Measurements from ENCODE around the gene KIAA0825. TPM values are rescaled to one million over a fixed set of nuclear protein-coding genes. Genes with fewer than 3 reads are reported as not detected.
"Not testable (repeated sequence)": the region's sequence is repeated elsewhere in the genome, so short reads cannot be mapped to it uniquely, and the experiment has no call there.

The KIAA0825 gene
- total and polyA plus RNA-seq, 3 experiments from 2014 or later: 1.4 to 1.7 (median 1.5) TPM

DNA sequence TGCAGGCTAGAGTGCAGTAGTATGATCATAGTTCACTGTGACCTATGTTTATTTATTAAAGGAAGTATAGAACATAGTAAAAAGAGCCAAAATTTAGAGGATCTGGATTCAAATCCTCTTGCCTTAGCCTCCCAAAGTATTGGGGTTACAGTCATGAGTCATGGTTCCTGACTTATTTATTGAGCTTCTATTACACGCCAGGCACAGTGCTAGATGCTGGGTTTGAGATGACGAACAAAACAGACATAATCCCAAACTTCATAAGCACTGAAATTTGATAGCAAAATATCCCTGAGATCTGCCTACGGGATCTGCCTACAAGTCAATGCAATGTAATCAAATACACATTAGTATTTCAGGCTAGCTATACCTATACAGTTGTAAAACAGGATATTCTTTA, 2.5 kb downstream of the KIAA0825 start:
- Mint-ChIP-seq H3K27ac (no peak overlapping the region), H3K4me3 (peak overlapping the region in 4 of 7 donors; percentile 39 to 71 (median 54)), H3K4me1 (peaks cover 42 to 75% (median 56%) of the 10 kb centered on the region in 3 donors), H3K36me3 (peaks cover 0 to 14% (median 5%) of the 10 kb centered on the region in 3 donors), H3K9me3 (no peaks in the 10 kb centered on the region), H3K27me3 (no peaks in the 10 kb centered on the region)
- ChIA-PET POLR2A (no interaction called here), CTCF (no interaction called here)
- Histone ChIP-seq H3K27ac (ENCODE audit: low read depth, low read length) (no peak overlapping the region), H3K27me3 (ENCODE audit: insufficient read depth, low read length, poor library complexity, severe bottlenecking) (no peaks in the 10 kb centered on the region), H3K4me3 (ENCODE audit: low read length) (no peak overlapping the region), H3K36me3 (ENCODE audit: insufficient read depth, low read length) (no peaks in the 10 kb centered on the region), H3K9me3 (ENCODE audit: low read length) (no peaks in the 10 kb centered on the region), H3K4me1 (ENCODE audit: insufficient read depth, low read length) (peaks cover 19% of the 10 kb centered on the region)
- no peak for DNase-seq

DNA sequence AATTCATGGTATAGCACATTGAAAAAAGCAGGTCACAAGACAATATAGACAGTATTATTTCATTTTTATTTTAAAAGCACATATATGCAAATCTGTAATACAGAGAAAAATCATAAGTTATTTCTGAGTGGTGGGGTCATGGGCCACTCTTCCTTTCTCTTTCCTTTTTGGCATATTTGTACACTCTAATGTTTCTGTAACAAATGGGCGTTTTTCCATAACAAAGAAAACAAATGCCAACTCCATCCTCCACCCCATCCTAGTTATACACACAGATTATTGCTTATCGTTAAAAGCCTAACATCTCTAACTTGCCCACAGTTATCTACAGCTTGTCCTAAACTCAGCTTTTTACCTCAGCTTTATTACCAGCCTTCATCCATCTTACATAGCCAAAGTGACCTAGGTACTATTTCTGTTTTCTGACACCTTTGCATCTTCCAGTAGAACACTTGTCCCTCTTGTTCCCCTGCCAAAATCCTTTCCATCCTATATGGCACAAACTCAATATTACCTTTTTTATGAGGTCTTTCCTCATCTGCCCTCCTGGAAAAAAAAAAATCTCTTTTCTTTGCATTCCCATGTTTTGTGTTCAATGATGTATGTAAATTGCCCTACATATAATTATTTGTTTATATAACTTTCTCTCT, 4.1 kb downstream of the KIAA0825 start:
- Mint-ChIP-seq H3K9me3 (no peaks in the 10 kb centered on the region), H3K27ac (peak overlapping the region in 1 of 8 donors; percentile 2), H3K36me3 (peaks cover 0 to 14% (median 5%) of the 10 kb centered on the region in 3 donors), H3K27me3 (no peaks in the 10 kb centered on the region), H3K4me3 (peak overlapping the region in 2 of 7 donors; percentile 1 to 3), H3K4me1 (peaks cover 37 to 68% (median 48%) of the 10 kb centered on the region in 3 donors)
- Histone ChIP-seq H3K27ac (ENCODE audit: low read depth, low read length) (no peak overlapping the region), H3K4me1 (ENCODE audit: insufficient read depth, low read length) (peaks cover 11% of the 10 kb centered on the region), H3K36me3 (ENCODE audit: insufficient read depth, low read length) (no peaks in the 10 kb centered on the region), H3K9me3 (ENCODE audit: low read length) (no peaks in the 10 kb centered on the region), H3K4me3 (ENCODE audit: low read length) (no peak overlapping the region), H3K27me3 (ENCODE audit: insufficient read depth, low read length, poor library complexity, severe bottlenecking) (no peaks in the 10 kb centered on the region)
- no peak for DNase-seq
- CTCF ChIA-PET: no interaction called here
- POLR2A ChIA-PET: no interaction called here

DNA sequence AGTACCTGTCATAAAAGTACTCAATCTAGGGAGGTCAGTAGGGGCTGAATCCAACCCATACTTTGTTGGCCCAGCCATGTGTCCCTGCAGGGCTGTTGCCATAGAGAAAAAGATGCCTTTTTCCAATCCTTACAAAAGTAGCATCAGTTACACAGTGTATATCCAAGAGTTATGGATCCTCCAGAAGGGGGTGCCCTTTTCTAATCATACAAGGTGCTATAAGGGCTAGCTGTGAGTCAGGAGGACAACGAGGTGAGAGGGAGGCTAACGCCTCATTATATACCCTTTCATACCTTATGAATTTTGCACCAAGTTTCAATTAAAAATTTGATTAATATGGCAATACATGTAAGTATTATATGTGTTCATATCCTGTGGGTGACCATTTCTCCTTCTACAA, 4.8 kb downstream of the KIAA0825 start:
- no peaks in the 10 kb centered on the region for H3K27me3 ChIP-seq (ENCODE audit: insufficient read depth, low read length, poor library complexity, severe bottlenecking)
- H3K27me3 Mint-ChIP-seq: no peaks in the 10 kb centered on the region
- no peak for DNase-seq
- H3K27ac ChIP-seq (ENCODE audit: low read depth, low read length): no peak overlapping the region
- no peaks in the 10 kb centered on the region for H3K9me3 ChIP-seq (ENCODE audit: low read length)
- H3K27ac Mint-ChIP-seq: peak overlapping the region in 2 of 8 donors; percentile 17 to 41
- ChIA-PET POLR2A (no interaction called here), CTCF (no interaction called here)
- H3K4me3 Mint-ChIP-seq: no peak overlapping the region
- H3K36me3 Mint-ChIP-seq: peaks cover 0 to 7% (median 5%) of the 10 kb centered on the region in 3 donors
- H3K4me3 ChIP-seq (ENCODE audit: low read length): no peak overlapping the region
- H3K36me3 ChIP-seq (ENCODE audit: insufficient read depth, low read length): no peaks in the 10 kb centered on the region
- H3K4me1 Mint-ChIP-seq: peaks cover 35 to 64% (median 44%) of the 10 kb centered on the region in 3 donors
- H3K9me3 Mint-ChIP-seq: no peaks in the 10 kb centered on the region
- H3K4me1 ChIP-seq (ENCODE audit: insufficient read depth, low read length): peaks cover 10% of the 10 kb centered on the region

DNA sequence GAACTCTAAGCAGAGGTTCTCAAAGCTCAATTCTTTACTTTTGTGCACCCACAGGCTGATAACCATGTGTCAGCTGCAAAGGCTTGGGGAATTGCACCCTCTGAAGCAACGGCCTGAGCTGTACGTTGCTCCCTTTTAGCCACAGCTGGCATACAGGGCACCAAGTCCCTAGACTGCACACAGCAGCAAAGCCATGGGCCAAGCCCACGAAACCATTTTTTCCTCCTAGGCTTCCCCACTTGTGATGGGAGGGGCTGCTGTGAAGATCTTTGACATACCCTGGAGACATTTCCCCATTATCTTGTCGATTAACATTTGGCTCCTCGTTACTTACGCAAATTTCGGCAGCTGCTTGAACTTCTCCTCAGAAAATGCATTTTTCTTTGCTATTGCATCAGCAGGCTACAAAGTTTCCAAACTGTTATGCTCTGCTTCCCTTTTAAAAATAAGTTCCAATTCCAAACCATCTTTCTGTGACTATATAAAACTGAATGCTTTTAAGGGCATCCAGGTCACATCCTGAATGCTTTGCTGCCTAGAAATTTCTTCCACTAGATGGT, 23.0 kb downstream of the KIAA0825 start:
- POLR2A ChIA-PET: interaction anchor here (0.6 kb wide), 1 partner anchor 19 kb away, joined by 3 read pairs; no protein-coding TSS in a partner anchor
- Histone ChIP-seq H3K4me1 (ENCODE audit: insufficient read depth, low read length) (no peaks in the 10 kb centered on the region), H3K9me3 (ENCODE audit: low read length) (peaks cover 4% of the 10 kb centered on the region), H3K36me3 (ENCODE audit: insufficient read depth, low read length) (no peaks in the 10 kb centered on the region), H3K4me3 (ENCODE audit: low read length) (no peak overlapping the region), H3K27ac (ENCODE audit: low read depth, low read length) (no peak overlapping the region), H3K27me3 (ENCODE audit: insufficient read depth, low read length, poor library complexity, severe bottlenecking) (no peaks in the 10 kb centered on the region)
- H3K27ac Mint-ChIP-seq: no peak overlapping the region
- peaks cover 0 to 1% of the 10 kb centered on the region in 2 donors for H3K27me3 Mint-ChIP-seq
- H3K36me3 Mint-ChIP-seq: peaks cover 0 to 12% (median 5%) of the 10 kb centered on the region in 3 donors
- H3K4me3 Mint-ChIP-seq: no peak overlapping the region
- peaks cover 0 to 11% (median 7%) of the 10 kb centered on the region in 5 donors for H3K9me3 Mint-ChIP-seq
- no peak for DNase-seq
- H3K4me1 Mint-ChIP-seq: peaks cover 1 to 8% (median 5%) of the 10 kb centered on the region in 3 donors
- CTCF ChIA-PET: no interaction called here

DNA sequence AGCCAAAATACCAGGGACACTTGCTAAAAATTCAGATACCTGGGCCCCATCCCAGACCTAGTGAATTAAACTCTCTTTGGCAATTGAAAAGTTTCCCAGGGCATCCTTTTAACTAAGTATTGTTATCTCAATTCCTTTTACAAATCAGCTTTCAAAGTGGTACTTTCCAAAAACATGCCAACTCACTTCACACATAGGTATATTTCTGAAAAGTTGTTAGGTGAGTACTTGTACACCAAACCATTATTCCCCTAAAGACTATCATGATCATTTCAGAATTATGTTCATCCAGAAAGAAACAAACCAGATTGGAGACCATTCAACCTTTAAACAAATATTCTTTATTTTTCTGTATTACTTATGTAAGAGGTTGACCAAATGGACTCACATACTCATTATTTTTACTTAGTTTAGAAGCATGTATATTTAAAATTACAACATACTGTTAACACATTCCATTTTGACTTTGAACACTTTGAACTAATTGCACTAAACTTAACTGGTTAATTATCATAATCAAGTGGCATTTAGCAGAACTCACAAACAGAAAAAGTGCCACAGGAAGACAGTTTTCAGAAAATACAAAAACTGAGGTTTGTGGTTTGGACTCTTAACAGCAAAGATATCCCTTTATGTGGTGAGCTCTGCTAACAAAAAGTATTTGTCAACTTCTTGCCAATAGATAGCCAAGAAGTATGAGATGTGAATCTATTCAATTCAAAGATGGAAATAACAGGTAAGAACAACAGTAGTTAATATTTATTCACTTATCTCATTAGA, 40.7 kb downstream of the KIAA0825 start:
- DNase-seq: peak in 2 of 5 donors; percentile 4 to 69
- Mint-ChIP-seq H3K27ac (peak overlapping the region in 6 of 8 donors; percentile 20 to 75 (median 58)), H3K4me3 (peak overlapping the region; percentile 4 to 71 (median 59))

DNA sequence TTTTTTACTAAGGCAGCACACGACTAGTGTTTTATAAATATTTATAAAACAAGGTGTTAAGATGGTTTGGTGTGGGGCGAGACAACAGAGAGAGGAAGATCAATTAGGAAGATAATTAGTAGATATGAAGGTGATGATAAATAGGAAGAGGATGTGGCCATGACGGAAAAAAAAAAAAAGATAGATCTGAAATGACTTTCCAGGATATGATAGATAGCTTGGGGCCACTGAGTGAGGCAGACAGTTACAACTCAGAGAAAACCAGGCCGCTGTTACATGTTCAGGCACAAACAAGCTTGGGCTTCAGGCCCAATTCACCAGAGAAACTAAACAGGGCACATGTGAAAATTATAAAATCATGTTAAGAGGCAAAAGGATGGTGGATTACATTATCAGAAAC, 43.2 kb downstream of the KIAA0825 start:
- CTCF ChIA-PET: no interaction called here
- Histone ChIP-seq H3K36me3 (ENCODE audit: insufficient read depth, low read length) (no peaks in the 10 kb centered on the region), H3K27me3 (ENCODE audit: insufficient read depth, low read length, poor library complexity, severe bottlenecking) (no peaks in the 10 kb centered on the region), H3K9me3 (ENCODE audit: low read length) (no peaks in the 10 kb centered on the region), H3K4me1 (ENCODE audit: insufficient read depth, low read length) (peaks cover 39% of the 10 kb centered on the region), H3K27ac (ENCODE audit: low read depth, low read length) (no peak overlapping the region), H3K4me3 (ENCODE audit: low read length) (no peak overlapping the region)
- DNase-seq: peak in 1 of 5 donors; percentile 30
- H3K4me1 Mint-ChIP-seq: peaks cover 59 to 72% (median 70%) of the 10 kb centered on the region in 3 donors
- H3K27me3 Mint-ChIP-seq: no peaks in the 10 kb centered on the region
- no peaks in the 10 kb centered on the region for H3K36me3 Mint-ChIP-seq
- H3K9me3 Mint-ChIP-seq: no peaks in the 10 kb centered on the region
- H3K27ac Mint-ChIP-seq: peak overlapping the region; percentile 33 to 92 (median 74)
- POLR2A ChIA-PET: interaction anchor here (1.2 kb wide), 1 partner anchor 50 kb away, joined by 3 read pairs; no protein-coding TSS in a partner anchor
- H3K4me3 Mint-ChIP-seq: peak overlapping the region; percentile 12 to 85 (median 66)

More for the DNA sequence above, 40.7 kb downstream of the KIAA0825 start:
- Histone ChIP-seq H3K36me3 (ENCODE audit: insufficient read depth, low read length) (no peaks in the 10 kb centered on the region), H3K4me3 (ENCODE audit: low read length) (peak overlapping the region; percentile 21), H3K27ac (ENCODE audit: low read depth, low read length) (no peak overlapping the region), H3K4me1 (ENCODE audit: insufficient read depth, low read length) (peaks cover 39% of the 10 kb centered on the region), H3K27me3 (ENCODE audit: insufficient read depth, low read length, poor library complexity, severe bottlenecking) (no peaks in the 10 kb centered on the region), H3K9me3 (ENCODE audit: low read length) (no peaks in the 10 kb centered on the region)
- Mint-ChIP-seq H3K9me3 (no peaks in the 10 kb centered on the region), H3K36me3 (peaks cover 0 to 2% (median 1%) of the 10 kb centered on the region in 3 donors), H3K27me3 (no peaks in the 10 kb centered on the region), H3K4me1 (peaks cover 65 to 87% (median 87%) of the 10 kb centered on the region in 3 donors)
- CTCF ChIA-PET: interaction anchor here (0.6 to 1.1 kb wide), 3 partner anchors 53 to 249 kb away, joined by 3 to 5 read pairs (median 4); no protein-coding TSS in a partner anchor
- POLR2A ChIA-PET: interaction anchor here (0.6 to 1.2 kb wide), 2 partner anchors 41 to 48 kb away, joined by 3 read pairs; partner anchors contain the start of genes KIAA0825 and SLF1

DNA sequence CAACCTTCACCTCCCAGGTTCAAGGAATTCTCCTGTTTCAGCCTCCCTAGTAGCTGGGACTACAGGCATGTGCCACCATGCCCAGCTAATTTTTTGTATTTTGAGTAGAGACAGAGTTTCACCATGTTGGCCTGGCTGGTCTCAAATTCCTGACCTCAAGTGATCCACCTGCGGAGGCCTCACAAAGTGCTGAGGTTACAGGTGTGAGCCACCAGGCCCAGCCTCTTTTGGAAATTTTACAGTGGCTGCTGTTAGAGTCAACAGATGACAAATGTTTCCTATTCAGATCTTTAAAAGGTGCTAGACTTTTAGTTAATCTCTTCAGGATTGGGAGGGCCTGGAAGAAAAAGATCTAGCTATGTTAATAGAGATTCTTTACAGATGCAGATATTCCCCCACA, 45.1 kb downstream of the KIAA0825 start:
- peaks cover 33% of the 10 kb centered on the region for H3K4me1 ChIP-seq (ENCODE audit: insufficient read depth, low read length)
- H3K9me3 Mint-ChIP-seq; H3K27me3 ChIP-seq (ENCODE audit: insufficient read depth, low read length, poor library complexity, severe bottlenecking); POLR2A ChIA-PET; H3K9me3 ChIP-seq (ENCODE audit: low read length); H3K27me3 Mint-ChIP-seq; H3K36me3 ChIP-seq (ENCODE audit: insufficient read depth, low read length); H3K36me3 Mint-ChIP-seq; H3K4me3 ChIP-seq (ENCODE audit: low read length); CTCF ChIA-PET; H3K27ac ChIP-seq (ENCODE audit: low read depth, low read length): not testable (repeated sequence)
- DNase-seq: peak in 2 of 5 donors; percentile 22 to 57
- peak overlapping the region in 3 of 7 donors; percentile 14 to 37 (median 31) for H3K4me3 Mint-ChIP-seq
- H3K27ac Mint-ChIP-seq: peak overlapping the region in 6 of 8 donors; percentile 6 to 74 (median 42)
- H3K4me1 Mint-ChIP-seq: peaks cover 46 to 56% (median 54%) of the 10 kb centered on the region in 3 donors

Measured in CD8-positive, alpha-beta memory T cell (primary cell).